ENCODE measurements around the gene MFSD6.

Gene MFSD6

DNA sequence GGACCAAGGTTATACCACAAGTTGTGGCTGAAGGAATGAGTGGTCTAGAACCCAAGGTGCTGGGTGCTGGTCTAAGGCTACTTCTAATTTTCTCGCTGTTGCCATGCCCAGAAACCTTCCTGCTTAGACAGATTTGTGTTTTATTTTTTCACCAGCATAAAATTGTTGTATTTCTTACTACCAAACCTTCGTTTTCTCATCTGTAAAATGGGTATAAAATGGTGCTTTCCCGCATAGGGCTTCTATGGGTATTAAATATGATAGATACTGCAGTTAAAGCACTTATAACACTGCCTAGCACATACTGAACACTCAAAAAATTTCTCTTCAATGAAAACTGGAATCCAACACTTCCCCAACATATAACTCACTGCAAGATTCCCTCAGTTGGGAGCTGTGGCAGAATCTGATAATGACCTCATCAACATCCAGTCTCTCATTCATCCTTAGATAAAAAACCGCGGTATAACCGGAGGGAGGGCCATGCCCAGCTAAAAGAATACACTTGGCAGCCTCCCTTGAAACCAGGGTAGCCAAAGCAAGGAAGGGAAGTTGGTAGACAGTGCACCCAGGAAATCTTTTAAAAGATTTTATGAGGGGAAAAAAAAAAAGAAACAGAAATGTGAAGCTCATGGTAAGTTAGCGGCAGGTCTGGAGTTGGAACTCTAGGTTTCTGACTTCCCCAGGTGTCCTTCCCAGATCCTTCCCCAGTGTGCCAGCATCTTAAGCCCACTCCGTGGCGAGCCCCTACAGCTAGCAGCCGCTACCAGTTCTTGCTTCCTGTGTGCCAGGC lies 125.2 kb downstream of the MFSD6 start:
- peak; percentile 52 for DNase-seq (ENCODE audit: low read depth)

DNA sequence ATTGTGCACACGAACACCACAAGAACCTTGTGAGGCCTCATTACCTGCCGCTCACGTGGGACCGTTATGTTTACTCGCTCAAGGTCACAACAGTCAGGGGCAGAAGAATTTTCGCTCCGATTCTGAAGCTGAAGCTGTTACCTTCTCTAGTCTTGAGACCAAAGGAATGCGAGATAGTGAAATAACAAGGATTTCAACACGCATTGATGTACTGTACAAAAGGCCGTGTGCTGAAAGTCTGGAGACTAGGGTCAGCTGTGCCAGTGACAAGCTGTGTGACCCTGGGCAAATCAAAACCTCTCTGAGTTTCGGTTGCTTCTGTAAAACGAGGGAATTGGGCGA lies 125.8 kb downstream of the MFSD6 start:
- DNase-seq (ENCODE audit: low read depth), result peak; percentile 46

DNA sequence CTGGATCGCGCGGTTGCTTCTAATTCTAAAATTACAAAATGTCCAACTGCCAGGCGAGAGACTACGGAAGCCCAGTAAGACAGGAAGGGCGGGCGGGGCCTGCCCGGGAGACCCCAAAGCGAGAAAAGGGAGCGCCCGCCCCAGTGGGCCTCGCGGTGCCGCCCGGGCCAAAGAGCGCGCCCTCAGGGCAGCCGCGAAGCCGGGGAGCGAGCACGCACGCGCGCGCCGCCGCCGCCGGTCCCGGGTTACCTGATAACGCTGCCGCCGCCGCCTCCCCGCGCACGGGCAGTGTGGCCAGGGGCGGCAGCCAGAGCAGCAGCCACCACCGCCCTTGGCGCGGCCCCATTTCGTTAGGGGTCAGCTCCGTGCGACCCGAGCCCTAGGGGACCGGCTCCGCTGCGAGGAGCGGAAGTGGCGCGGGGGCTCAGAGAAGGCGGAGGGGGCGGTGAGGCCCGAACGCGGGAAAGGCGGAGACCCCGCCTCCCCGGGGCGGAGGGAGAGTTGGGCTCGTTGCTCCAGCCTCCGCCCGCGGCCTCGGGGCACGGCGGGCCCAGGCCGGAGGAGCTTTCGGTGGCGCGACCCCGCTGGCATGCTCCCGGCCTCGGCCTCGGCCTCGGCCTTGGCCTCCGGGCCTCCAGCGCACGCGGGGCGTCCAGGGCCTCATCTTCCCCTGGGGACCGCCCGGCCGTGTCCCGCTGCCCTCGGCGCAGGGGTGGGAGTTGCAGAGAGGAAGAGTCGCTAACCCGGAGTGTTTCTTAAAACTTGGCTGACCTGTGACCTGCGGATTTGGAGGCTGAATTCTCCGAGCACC lies 126.4 kb downstream of the MFSD6 start, which contains the start of gene NEMP2:
Gene NEMP2, minus strand, starts transcription at position 413 of the 811 bp plus-strand sequence. Its CDS starts 67 bp downstream, at position 346.
- DNase-seq (ENCODE audit: low read depth), result peak; percentile 89

DNA sequence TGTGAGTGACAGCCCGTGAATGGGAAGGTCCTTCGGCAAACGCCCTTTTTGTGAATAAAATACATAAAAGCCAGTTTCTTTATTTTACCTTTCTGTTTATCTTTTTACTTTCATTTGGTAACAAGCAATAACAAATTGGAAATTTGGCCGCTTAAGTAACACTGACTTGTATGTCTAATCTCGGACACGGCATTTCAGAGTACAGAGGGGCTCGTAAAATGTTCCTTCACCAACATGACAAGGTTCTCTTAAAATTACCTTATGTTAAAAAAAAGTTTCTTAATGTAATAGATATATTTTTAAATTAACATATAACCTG lies 126.9 kb downstream of the MFSD6 start:
- DNase-seq (ENCODE audit: low read depth), result no peak

DNA sequence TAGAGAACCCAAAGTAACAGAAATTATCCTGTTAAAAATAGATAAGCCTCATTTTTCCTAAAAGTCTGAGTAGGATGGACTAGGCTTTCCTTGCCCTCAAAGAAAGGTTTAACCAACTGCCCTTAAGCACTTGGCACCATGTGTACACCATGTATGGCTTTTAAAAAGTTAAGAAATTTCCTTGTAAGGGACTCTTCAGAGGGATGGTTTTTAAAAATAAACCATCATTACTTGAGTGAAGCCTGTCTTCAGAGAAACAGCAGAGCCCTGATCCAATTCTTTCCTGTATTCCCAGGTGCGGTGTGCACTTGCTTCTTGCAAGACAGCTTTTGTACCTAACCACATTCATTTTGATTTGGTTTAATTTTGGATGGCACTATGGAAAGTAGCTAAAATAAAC lies 127.4 kb downstream of the MFSD6 start:
- no peak for DNase-seq (ENCODE audit: low read depth)

DNA sequence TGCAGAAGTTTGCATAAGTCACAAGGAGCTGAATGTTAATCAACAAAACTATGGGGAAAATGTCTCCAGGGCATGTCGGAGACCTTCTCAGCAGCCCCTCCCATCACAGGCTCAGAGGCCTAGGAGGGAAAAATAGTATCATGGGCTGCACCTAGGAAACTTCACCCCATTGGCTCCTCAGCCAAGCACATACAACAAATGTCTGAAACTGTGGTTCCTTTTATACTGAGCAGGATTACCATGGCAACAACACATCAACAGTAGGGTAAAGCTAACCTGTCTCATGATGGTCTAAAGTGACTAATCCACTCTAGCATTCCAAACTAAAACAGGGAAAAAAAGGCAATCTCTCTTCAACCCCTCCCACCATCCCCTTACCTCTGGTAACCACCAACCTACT lies 129.6 kb downstream of the MFSD6 start:
- peak; percentile 69 for DNase-seq (ENCODE audit: low read depth)

DNA sequence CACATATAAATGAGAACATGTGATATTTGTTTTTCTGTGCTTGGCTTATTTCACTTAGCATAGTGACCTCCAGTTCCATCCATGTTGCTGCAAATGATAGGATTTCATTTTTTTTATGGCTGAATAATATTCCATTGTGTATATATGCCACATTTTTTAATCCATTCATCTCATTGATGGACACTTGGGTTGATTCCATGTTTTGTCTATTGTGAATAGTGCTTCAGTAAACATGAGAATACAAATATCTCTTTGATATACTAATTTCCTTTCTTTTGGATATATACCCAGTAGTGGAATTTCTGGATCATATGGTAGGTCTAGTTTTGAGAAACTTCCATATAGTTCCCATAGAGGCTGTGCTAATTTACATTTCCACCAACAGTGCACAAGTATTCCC lies 130.0 kb downstream of the MFSD6 start:
- no peak for DNase-seq (ENCODE audit: low read depth)

DNA sequence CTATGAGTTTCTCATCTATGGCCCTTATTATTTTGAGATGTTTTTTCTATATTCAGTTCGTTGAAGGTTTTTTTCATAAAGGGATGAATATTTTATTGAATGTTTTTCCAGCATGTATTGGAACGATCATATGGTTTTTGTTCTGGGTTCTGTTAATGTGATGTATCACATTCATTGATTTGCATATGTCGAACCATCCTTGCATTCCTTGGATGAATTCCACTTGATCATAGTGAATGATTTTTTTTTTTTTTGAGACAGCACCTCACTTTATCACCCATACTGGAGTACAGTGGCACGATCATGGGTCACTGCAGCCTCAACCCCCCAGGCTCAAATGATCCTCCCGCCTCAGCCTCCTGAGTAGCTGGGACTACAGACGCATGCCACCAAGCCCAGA lies 131.9 kb downstream of the MFSD6 start:
- no peak for DNase-seq (ENCODE audit: low read depth)

DNA sequence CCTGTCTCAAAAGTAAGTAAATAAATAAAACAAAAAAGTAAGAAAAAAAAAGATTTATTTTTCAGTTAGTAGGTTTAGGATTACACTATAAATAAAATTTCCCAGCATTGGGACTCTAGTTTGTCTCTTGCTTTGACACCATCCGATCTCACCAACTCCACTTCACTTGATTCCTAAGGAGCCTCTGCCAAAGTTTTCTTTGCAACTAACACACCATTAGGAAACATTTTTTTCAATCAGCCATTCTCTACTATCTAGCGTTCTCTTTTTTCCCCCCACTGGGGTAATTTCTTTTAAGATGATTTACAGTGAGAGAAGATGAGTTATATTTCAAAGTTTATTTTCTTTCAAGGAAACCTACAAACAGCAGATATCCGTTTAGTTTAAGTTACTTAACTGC lies 136.9 kb downstream of the MFSD6 start:
- DNase-seq (ENCODE audit: low read depth), result no peak

DNA sequence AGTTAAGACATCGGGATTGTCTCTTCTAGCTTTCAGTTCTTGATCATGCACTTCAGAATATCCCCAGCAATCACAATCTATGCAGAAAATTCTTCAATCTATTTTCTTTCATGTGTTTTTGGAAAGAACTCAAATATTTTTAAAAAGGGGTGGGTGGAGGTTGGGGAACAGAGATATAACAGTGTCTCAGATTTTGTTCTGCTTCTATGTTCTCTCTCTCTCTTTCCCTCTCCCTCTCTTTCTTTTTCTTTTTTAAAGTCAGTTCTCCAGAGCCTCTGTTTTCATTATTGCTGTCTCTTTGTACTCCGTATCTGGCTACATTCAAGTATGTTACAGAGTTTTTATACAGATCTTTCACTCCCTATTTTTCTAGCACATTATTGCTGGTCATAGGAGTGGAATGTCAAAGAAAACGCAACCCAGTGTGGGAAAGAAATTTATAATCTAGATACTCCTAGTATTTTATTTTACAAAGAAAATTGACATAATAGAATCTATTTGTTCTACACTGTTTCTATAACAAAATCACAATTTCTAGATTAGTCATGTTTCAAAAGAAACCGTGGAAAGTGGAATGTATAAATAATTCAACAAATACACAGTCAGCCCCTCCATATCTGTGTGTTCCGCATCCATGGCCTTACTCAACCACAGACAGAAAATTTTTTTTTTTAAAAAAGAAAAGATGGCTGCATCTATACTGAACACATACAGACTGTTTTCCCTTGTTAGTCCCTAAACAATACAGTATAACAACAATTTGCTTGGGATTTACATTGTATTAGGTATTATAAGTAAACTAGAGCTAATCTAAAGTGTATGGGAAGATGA lies 137.6 kb downstream of the MFSD6 start:
- no peak for DNase-seq (ENCODE audit: low read depth)

DNA sequence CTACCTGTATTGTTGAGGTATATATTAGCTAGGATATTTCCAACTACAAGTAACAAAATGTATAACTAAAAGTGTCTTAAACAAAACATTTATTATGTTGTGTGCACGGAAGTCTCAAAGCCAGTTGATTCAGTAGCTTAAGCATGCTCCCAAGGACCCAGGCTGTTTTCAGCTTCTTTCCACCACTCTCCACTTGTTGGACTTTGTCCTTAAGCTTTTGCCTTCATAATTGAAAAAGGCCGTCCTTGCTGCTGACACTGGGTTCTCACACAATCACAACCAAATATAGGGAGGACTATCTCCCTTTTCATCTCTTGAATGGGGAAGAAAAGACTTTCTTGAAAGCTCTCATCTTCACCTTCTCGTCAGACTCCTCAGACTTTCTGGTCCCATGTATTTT lies 138.6 kb downstream of the MFSD6 start:
- DNase-seq (ENCODE audit: low read depth), result no peak

DNA sequence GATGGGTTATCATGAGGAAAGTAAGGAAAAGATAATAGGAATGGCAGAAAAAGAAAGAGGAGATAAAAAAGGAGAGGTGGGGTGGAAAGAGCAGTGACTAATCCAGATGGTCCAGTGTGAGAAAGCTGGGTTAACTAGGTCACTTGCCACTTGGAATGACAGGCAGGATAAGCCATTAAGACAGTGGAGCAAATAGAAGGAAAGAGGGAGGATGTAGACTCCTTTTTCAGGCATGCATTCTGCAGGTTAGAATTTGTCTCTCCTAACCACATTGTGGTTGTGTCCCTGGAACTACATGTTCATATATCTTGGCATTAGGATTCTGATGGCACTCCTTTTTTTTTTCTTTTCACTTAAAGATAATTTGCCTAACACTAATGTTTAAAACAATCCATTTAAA lies 139.7 kb downstream of the MFSD6 start:
- no peak for DNase-seq (ENCODE audit: low read depth)

DNA sequence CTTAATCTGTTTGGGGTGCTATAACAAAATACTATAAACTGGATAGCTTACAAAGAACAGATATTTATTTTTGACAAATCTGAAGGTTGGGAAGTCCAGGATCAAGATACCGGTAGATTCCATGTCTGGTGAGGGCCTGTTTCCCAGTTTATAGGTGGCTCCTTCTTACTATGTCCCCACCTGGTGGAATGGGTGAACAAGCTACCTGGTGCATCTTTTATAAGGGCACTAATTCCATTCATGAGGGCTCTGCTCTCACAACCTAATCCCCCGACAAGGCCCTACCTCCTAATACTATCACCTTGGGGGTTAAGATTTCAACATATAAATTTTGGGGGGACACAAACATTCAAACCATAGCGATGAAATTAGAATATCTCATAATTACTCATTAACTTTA lies 142.0 kb downstream of the MFSD6 start:
- DNase-seq (ENCODE audit: low read depth), result no peak
